Natural killer cell (primary cell): ENCODE results near the gene NMNAT2. TPM values are rescaled to one million over a fixed set of nuclear protein-coding genes. Genes with fewer than 3 reads are reported as not detected.

ENCODE experiments used
- ATAC-seq, 3 donors: fragments of 150-1000 bp in 2 of 3; fragments of 200-7000 bp in 1 of 3; cut with Tn5 transposase; 1 replicate in 1 of 3; 2 replicates in 2 of 3; pipeline ENCODE4 v1.10.0; 2021; ENCODE audit warnings: mild to moderate bottlenecking in 2 of 3, moderate library complexity in 2 of 3
- DNase-seq, 2 donors: peaks; one replicate each; pipeline versions ENCODE4 v3.0.0 to v3.0.0-alpha.2; 2013 to 2021; ENCODE audit warnings: mixed read lengths in 1 of 2
- H3K27ac ChIP-seq: one replicate; pipeline ENCODE4 v1.5.1; 2013; ENCODE audit warnings: mild to moderate bottlenecking, low read length
- H3K27me3 ChIP-seq: one replicate; pipeline ENCODE4 v1.6.1; 2013; ENCODE audit warnings: low read length; ENCODE audit not compliant: control insufficient read depth, insufficient read depth
- H3K36me3 ChIP-seq: one replicate; pipeline ENCODE4 v1.6.1; 2013; ENCODE audit warnings: low read length; ENCODE audit not compliant: control insufficient read depth, insufficient read depth
- H3K4me1 ChIP-seq: one replicate; pipeline ENCODE4 v1.6.1; 2013; ENCODE audit warnings: low read length; ENCODE audit not compliant: control insufficient read depth, insufficient read depth
- H3K4me3 ChIP-seq: one replicate; pipeline ENCODE4 v1.5.1; 2013; ENCODE audit warnings: low read length
- H3K9me3 ChIP-seq: one replicate; pipeline ENCODE4 v1.6.1; 2013; ENCODE audit warnings: low read length; ENCODE audit not compliant: control insufficient read depth, insufficient read depth
- H3K27ac Mint-ChIP-seq, 2 donors: one replicate each; pipeline ENCODE4 v1.8.0; 2022; ENCODE audit warnings: mild to moderate bottlenecking in 2 of 2, mixed read lengths in 2 of 2, moderate library complexity in 1 of 2
- H3K27me3 Mint-ChIP-seq, 2 donors: one replicate each; pipeline ENCODE4 v1.8.0; 2022; ENCODE audit warnings: low read depth in 2 of 2, mixed read lengths in 2 of 2
- H3K36me3 Mint-ChIP-seq: one replicate; pipeline ENCODE4 v1.8.0; 2022; ENCODE audit warnings: mixed read lengths
- H3K4me1 Mint-ChIP-seq, 2 donors: one replicate each; pipeline ENCODE4 v1.8.0; 2022; ENCODE audit warnings: mixed read lengths in 2 of 2
- H3K4me3 Mint-ChIP-seq: one replicate; pipeline ENCODE4 v1.8.0; 2022; ENCODE audit warnings: mild to moderate bottlenecking, moderate library complexity, mixed read lengths
- H3K9me3 Mint-ChIP-seq, 2 donors: one replicate each; pipeline ENCODE4 v1.8.0; 2022; ENCODE audit warnings: mixed read lengths in 2 of 2
- WGBS: methylation state at CpG from one replicate; pipeline ENCODE4 v1.1.7; 2013; ENCODE audit warnings: missing lambda C conversion rate; ENCODE audit not compliant: insufficient coverage; 5-methylcytosine and 5-hydroxymethylcytosine counted together
- intact Hi-C: fragments of 100-400 bp; cut with micrococcal nuclease; formaldehyde crosslinking; loops from one replicate; pipeline ENCODE4 v1.14.2; 2022
- total RNA-seq, 4 donors: library from RNA; stranded (reverse); fragments of 120-200 nt in 1 of 4; gene quantifications; one replicate each; pipeline versions ENCODE4 v1.2.3 to v1.2.4, GENCODE V29; 2013 to 2022
- TF ChIP-seq, protein P1 (sequence below): fragments of 200-600 bp; IDR thresholded peaks from one replicate; pipeline ENCODE4 v1.8.0; 2022; ENCODE audit warnings: antibody characterized with exemption

NMNAT2 gene
- total RNA-seq, 3 donors from 2014 or later (not counting 1 experiment from before 2014, with no cell fraction given), result not detected

DNA sequence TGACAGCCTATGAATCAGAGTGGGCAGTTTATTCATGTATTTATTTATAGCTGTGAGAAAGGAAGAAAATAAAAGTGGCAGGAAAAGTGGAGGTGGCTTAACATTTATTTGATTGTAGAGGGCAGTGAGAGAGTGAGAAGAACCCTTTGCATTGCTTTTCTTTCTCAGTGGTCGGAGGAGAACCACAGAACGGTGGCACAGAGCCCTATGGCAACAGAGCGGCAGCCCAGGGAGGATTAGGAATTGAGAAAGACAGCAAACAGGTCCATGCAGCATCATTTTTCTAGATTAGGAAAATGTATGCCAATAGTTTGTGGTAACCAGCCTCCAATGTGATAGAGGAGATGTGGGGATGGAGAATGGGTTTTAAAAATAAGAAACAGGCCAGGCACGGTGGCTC lies 53.1 kb downstream of the NMNAT2 start:
- no peak overlapping the region for H3K27ac ChIP-seq
- ATAC-seq (no peak), DNase-seq (no peak)
- Mint-ChIP-seq H3K27me3 (peaks cover 13 to 24% of the 10 kb centered on the region in 2 donors), H3K27ac (no peak overlapping the region), H3K4me1 (no peaks in the 10 kb centered on the region), H3K9me3 (no peaks in the 10 kb centered on the region), H3K4me3 (no peak overlapping the region), H3K36me3 (no peaks in the 10 kb centered on the region)
- H3K36me3 ChIP-seq, result no peaks in the 10 kb centered on the region
- H3K4me3 ChIP-seq, result no peak overlapping the region
- no peaks in the 10 kb centered on the region for H3K27me3 ChIP-seq
- 93% methylated on average over 4 of the region's 4 CpGs for WGBS
- H3K9me3 ChIP-seq, result no peaks in the 10 kb centered on the region
- TF ChIP-seq, protein P1, sequence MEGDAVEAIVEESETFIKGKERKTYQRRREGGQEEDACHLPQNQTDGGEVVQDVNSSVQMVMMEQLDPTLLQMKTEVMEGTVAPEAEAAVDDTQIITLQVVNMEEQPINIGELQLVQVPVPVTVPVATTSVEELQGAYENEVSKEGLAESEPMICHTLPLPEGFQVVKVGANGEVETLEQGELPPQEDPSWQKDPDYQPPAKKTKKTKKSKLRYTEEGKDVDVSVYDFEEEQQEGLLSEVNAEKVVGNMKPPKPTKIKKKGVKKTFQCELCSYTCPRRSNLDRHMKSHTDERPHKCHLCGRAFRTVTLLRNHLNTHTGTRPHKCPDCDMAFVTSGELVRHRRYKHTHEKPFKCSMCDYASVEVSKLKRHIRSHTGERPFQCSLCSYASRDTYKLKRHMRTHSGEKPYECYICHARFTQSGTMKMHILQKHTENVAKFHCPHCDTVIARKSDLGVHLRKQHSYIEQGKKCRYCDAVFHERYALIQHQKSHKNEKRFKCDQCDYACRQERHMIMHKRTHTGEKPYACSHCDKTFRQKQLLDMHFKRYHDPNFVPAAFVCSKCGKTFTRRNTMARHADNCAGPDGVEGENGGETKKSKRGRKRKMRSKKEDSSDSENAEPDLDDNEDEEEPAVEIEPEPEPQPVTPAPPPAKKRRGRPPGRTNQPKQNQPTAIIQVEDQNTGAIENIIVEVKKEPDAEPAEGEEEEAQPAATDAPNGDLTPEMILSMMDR, result no peak
- H3K4me1 ChIP-seq, result no peaks in the 10 kb centered on the region
- intact Hi-C loops, result no loop called here

DNA sequence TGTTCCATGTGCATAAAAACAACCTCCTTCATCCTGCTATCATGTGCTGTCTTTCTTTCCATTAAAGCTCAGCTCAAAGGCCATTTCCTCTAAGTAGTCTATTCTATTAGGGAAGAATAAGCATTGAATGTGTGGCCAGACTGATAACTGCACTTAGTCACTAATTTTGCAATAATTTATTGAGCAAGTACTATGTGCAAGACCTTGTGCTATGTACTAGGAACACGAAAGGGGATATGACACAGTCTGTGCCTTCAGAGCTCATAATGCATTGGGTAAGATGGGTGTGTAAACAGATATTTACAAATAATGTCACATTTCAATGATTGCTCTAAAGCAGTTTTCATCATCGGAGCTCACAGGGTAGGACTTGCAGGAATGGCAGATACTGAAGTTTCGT lies 54.2 kb downstream of the NMNAT2 start:
- DNase-seq (no peak), ATAC-seq (peak in 1 of 3 donors; percentile 54)
- TF ChIP-seq, protein P1, result no peak
- Mint-ChIP-seq H3K4me1 (no peaks in the 10 kb centered on the region), H3K9me3 (no peaks in the 10 kb centered on the region), H3K4me3 (no peak overlapping the region), H3K27me3 (peaks cover 16 to 25% of the 10 kb centered on the region in 2 donors), H3K36me3 (no peaks in the 10 kb centered on the region), H3K27ac (no peak overlapping the region)
- Histone ChIP-seq H3K4me3 (no peak overlapping the region), H3K27me3 (no peaks in the 10 kb centered on the region), H3K4me1 (no peaks in the 10 kb centered on the region), H3K27ac (no peak overlapping the region), H3K9me3 (no peaks in the 10 kb centered on the region), H3K36me3 (no peaks in the 10 kb centered on the region)
- WGBS, result 82% methylated on average over 1 of the region's 3 CpGs
- intact Hi-C loops, result no loop called here

DNA sequence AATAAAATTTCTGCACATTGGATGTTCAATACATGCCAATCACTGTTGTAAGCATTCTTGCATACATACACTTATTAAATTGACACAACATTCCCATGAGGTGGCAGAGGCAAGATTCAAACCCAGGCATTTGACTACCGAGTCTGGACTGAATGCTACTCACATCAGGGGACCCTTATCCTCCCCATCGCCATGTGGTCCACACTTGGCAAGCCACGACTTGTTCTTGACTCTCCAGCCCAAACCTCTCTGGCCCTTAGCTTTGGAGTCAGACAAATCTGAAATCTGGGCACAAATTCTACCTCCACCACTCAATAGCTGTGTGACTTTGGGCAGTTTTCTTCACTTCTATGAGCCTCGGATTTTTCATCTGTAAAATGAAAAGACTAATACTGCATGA lies 57.1 kb downstream of the NMNAT2 start:
- no peaks in the 10 kb centered on the region for H3K36me3 ChIP-seq
- H3K4me3 ChIP-seq, result no peak overlapping the region
- no peaks in the 10 kb centered on the region for H3K9me3 ChIP-seq
- Mint-ChIP-seq H3K9me3 (no peaks in the 10 kb centered on the region), H3K4me3 (no peak overlapping the region), H3K27me3 (peaks cover 15 to 31% of the 10 kb centered on the region in 2 donors), H3K4me1 (no peaks in the 10 kb centered on the region), H3K27ac (no peak overlapping the region), H3K36me3 (no peaks in the 10 kb centered on the region)
- TF ChIP-seq, protein P1, result no peak
- ATAC-seq (no peak), DNase-seq (no peak)
- H3K27me3 ChIP-seq, result no peaks in the 10 kb centered on the region
- intact Hi-C loops, result no loop called here
- H3K4me1 ChIP-seq, result no peaks in the 10 kb centered on the region
- H3K27ac ChIP-seq, result no peak overlapping the region
- WGBS, result 84% methylated on average over 3 of the region's 4 CpGs

DNA sequence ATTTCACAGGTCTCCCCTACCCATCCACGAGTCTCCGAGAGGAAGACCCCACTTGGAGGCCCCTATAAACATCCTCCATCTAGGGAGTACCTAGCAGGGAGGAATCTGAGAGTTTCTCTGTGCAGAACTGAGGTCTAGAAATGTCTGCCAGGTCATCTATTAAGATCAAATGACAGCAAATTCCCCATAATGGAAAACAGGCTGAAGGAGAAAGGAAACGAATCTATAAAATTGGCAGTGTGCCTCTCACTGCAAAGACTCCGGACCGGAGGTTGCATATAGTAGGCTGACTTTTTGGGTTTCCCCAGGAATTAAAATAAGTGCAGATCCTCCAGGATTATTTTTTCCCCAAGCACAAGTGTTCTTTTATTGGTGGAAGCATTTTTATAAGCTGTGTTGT lies 57.7 kb downstream of the NMNAT2 start:
- Mint-ChIP-seq H3K9me3 (no peaks in the 10 kb centered on the region), H3K4me1 (no peaks in the 10 kb centered on the region), H3K27me3 (peaks cover 12 to 27% of the 10 kb centered on the region in 2 donors), H3K27ac (no peak overlapping the region), H3K4me3 (no peak overlapping the region), H3K36me3 (no peaks in the 10 kb centered on the region)
- no peaks in the 10 kb centered on the region for H3K36me3 ChIP-seq
- ATAC-seq (no peak), DNase-seq (no peak)
- 76% methylated on average over 3 of the region's 5 CpGs for whole genome bisulfite sequencing
- H3K27me3 ChIP-seq, result no peaks in the 10 kb centered on the region
- no peaks in the 10 kb centered on the region for H3K9me3 ChIP-seq
- H3K4me3 ChIP-seq, result no peak overlapping the region
- intact Hi-C loops, result no loop called here
- TF ChIP-seq, protein P1, result no peak
- no peak overlapping the region for H3K27ac ChIP-seq
- no peaks in the 10 kb centered on the region for H3K4me1 ChIP-seq
